H1 (cell line): ENCODE results near the gene SUCLG2. TPM values are rescaled to one million over a fixed set of nuclear protein-coding genes. Genes with fewer than 3 reads are reported as not detected.

Experiments used
- CTCF ChIA-PET: fragments of 300-600 bp; sonication (Branson Sonifier 250); formaldehyde crosslinking; loops from one replicate; lab custom pipeline; 2021; ENCODE audit not compliant: partially characterized antibody; lab: Charles Lee
- POLR2A ChIA-PET: fragments of 300-600 bp; sonication (Branson Sonifier 250); formaldehyde crosslinking; loops from one replicate; lab custom pipeline; 2021; ENCODE audit warnings: inconsistent platforms; ENCODE audit not compliant: partially characterized antibody; lab: Charles Lee
- DNase-seq, 2 experiments: peaks; one replicate each; pipeline versions ENCODE4 v3.0.0 to v3.0.0-alpha.2; 2010 to 2022; ENCODE audit warnings: low spot score in 2 of 2, low read depth in 1 of 2, mixed read lengths in 1 of 2
- FAIRE-seq: peaks from 2 replicates; lab custom pipeline; 2011; peaks lifted over from hg19 to GRCh38; lab: Jason Lieb, UNC
- H2AFZ ChIP-seq: 2 replicates; pipeline ENCODE4 v1.8.1; 2012; ENCODE audit warnings: low read length, inconsistent platforms
- H2AK5ac ChIP-seq: 2 replicates; pipeline ENCODE4 v1.6.1; 2013; ENCODE audit warnings: low read depth, low read length
- H2BK120ac ChIP-seq: replicated peaks from 2 replicates; pipeline ENCODE3; 2013; ENCODE audit warnings: low read depth, low read length, inconsistent platforms
- H2BK12ac ChIP-seq: 2 replicates; pipeline ENCODE4 v1.6.1; 2013; ENCODE audit warnings: low read depth, low read length
- H2BK15ac ChIP-seq: 2 replicates; pipeline ENCODE4 v1.6.1; 2013; ENCODE audit warnings: low read length
- H2BK20ac ChIP-seq: 2 replicates; pipeline ENCODE4 v1.6.1; 2013; ENCODE audit warnings: low read length
- H2BK5ac ChIP-seq: 2 replicates; pipeline ENCODE4 v1.6.1; 2013; ENCODE audit warnings: low read depth, low read length
- H3K14ac ChIP-seq: 2 replicates; pipeline ENCODE4 v1.6.1; 2013; ENCODE audit warnings: inconsistent platforms; ENCODE audit not compliant: insufficient read length
- H3K18ac ChIP-seq: 2 replicates; pipeline ENCODE4 v1.6.1; 2013; ENCODE audit warnings: low read length; ENCODE audit errors: extremely low read depth
- H3K23ac ChIP-seq: 2 replicates; pipeline ENCODE4 v1.6.1; 2013; ENCODE audit warnings: inconsistent platforms; ENCODE audit not compliant: insufficient read length
- H3K23me2 ChIP-seq: 2 replicates; pipeline ENCODE4 v1.6.1; 2013; ENCODE audit warnings: low read depth, low read length
- H3K27ac ChIP-seq: 2 replicates; pipeline ENCODE4 v1.6.1; 2011; ENCODE audit warnings: low read depth, low read length, inconsistent platforms
- H3K27me3 ChIP-seq, 4 experiments: replicated peaks in 1 of 4; 1 replicate in 1 of 4; 2 replicates in 3 of 4; pipeline versions ENCODE4 v1.6.1 to v1.8.1; 2011 to 2013; ENCODE audit warnings: low read length in 3 of 4, mild to moderate bottlenecking in 3 of 4, inconsistent platforms in 2 of 4, mixed read lengths in 2 of 4, moderate library complexity in 1 of 4; ENCODE audit not compliant: control insufficient read depth in 3 of 4, insufficient read depth in 3 of 4; ENCODE audit errors: extremely low read depth in 1 of 4
- H3K36me3 ChIP-seq, 4 experiments: 2 replicates each; pipeline versions ENCODE4 v1.6.1 to v1.8.1; 2011 to 2013; ENCODE audit warnings: mild to moderate bottlenecking in 4 of 4, low read length in 3 of 4, moderate library complexity in 2 of 4, control low read depth in 1 of 4, inconsistent platforms in 1 of 4; ENCODE audit not compliant: insufficient read depth in 4 of 4, control insufficient read depth in 2 of 4
- H3K4ac ChIP-seq: replicated peaks from 2 replicates; pipeline ENCODE3; 2013; ENCODE audit warnings: low read length, low read depth, mixed read lengths, inconsistent platforms; ENCODE audit not compliant: insufficient read length
- H3K4me1 ChIP-seq, 4 experiments: replicated peaks in 1 of 4; 1 replicate in 1 of 4; 2 replicates in 3 of 4; pipeline versions ENCODE4 v1.6.1 to v1.8.1; 2011 to 2013; ENCODE audit warnings: low read length in 3 of 4, inconsistent platforms in 2 of 4, mixed read lengths in 1 of 4; ENCODE audit not compliant: insufficient read depth in 4 of 4, control insufficient read depth in 3 of 4
- H3K4me2 ChIP-seq, 2 experiments: 2 replicates each; pipeline versions ENCODE4 v1.6.1 to v1.8.1; 2011 to 2013; ENCODE audit warnings: low read depth in 2 of 2, low read length in 2 of 2, control low read depth in 1 of 2, inconsistent platforms in 1 of 2, mild to moderate bottlenecking in 1 of 2; ENCODE audit not compliant: insufficient read depth in 1 of 2
- H3K4me3 ChIP-seq, 4 experiments: fragments of 200-600, 300-600 bp in 1 of 4; sonication (generic), shearing (Covaris generic), sonication (Bioruptor Twin) in 1 of 4; 2 replicates each; pipeline versions ENCODE4 v1.5.1 to v1.8.1; 2011 to 2016; ENCODE audit warnings: low read length in 4 of 4, low read depth in 3 of 4, control low read depth in 2 of 4, inconsistent platforms in 2 of 4, mild to moderate bottlenecking in 2 of 4, mixed read lengths in 1 of 4, moderate library complexity in 1 of 4; ENCODE audit not compliant: insufficient read depth in 2 of 4; ENCODE audit errors: extremely low read depth in 1 of 4
- H3K56ac ChIP-seq: replicated peaks from 2 replicates; pipeline ENCODE3; 2013; ENCODE audit warnings: low read depth, mild to moderate bottlenecking, mixed read lengths, low read length, inconsistent platforms; ENCODE audit not compliant: insufficient read length
- H3K79me1 ChIP-seq: 2 replicates; pipeline ENCODE4 v1.6.1; 2013; ENCODE audit warnings: low read depth, low read length, control low read depth
- H3K79me2 ChIP-seq, 2 experiments: 2 replicates each; pipeline versions ENCODE4 v1.6.1 to v1.8.1; 2012 to 2013; ENCODE audit warnings: low read length in 2 of 2, mild to moderate bottlenecking in 2 of 2, inconsistent platforms in 1 of 2; ENCODE audit not compliant: insufficient read depth in 2 of 2, control insufficient read depth in 1 of 2
- H3K9ac ChIP-seq, 4 experiments: replicated peaks in 1 of 4; 1 replicate in 1 of 4; 2 replicates in 3 of 4; pipeline versions ENCODE4 v1.6.1 to v1.8.1; 2011 to 2013; ENCODE audit warnings: low read depth in 3 of 4, low read length in 3 of 4, control low read depth in 2 of 4, mild to moderate bottlenecking in 2 of 4, moderate library complexity in 2 of 4, inconsistent platforms in 1 of 4; ENCODE audit errors: extremely low read depth in 1 of 4
- H3K9me3 ChIP-seq, 2 experiments: 2 replicates each; pipeline versions ENCODE4 v1.6.1 to v1.8.1; 2012 to 2013; ENCODE audit warnings: mild to moderate bottlenecking in 2 of 2, moderate library complexity in 2 of 2, control low read depth in 1 of 2, inconsistent platforms in 1 of 2, low read depth in 1 of 2, low read length in 1 of 2, mixed read lengths in 1 of 2; ENCODE audit not compliant: insufficient read depth in 2 of 2
- H4K20me1 ChIP-seq, 2 experiments: replicated peaks in 1 of 2; 2 replicates each; pipeline versions ENCODE3 to v1.8.1; 2011 to 2013; ENCODE audit warnings: inconsistent platforms in 2 of 2, low read length in 2 of 2, mild to moderate bottlenecking in 1 of 2; ENCODE audit not compliant: insufficient read depth in 2 of 2, control insufficient read depth in 1 of 2
- H4K5ac ChIP-seq: 2 replicates; pipeline ENCODE4 v1.6.1; 2013; ENCODE audit warnings: low read length, low read depth, mixed read lengths, inconsistent platforms; ENCODE audit not compliant: insufficient read length
- H4K8ac ChIP-seq: 2 replicates; pipeline ENCODE4 v1.8.0; 2013; ENCODE audit warnings: mild to moderate bottlenecking, moderate library complexity, low read length, inconsistent platforms; ENCODE audit not compliant: insufficient read depth; ENCODE audit errors: extremely low read depth
- H4K91ac ChIP-seq: replicated peaks from 2 replicates; pipeline ENCODE3; 2013; ENCODE audit warnings: low read length, mixed read lengths, inconsistent platforms; ENCODE audit not compliant: insufficient read length
- CBX8 ChIP-seq: fragments of 300-800, 300-1000 bp; sonication (generic); IDR thresholded peaks from 2 replicates; pipeline ENCODE4 v1.7.1; 2016; ENCODE audit warnings: low read depth, low read length, borderline replicate concordance
- CHD1 ChIP-seq: IDR thresholded peaks from 2 replicates; pipeline ENCODE4 v1.6.1; 2012; ENCODE audit warnings: low read depth, low read length, improper control_type of control experiment
- EZH2 ChIP-seq: fragments of 200-600 bp; sonication (generic); IDR thresholded peaks from 2 replicates; pipeline ENCODE4 v1.7.1; 2012; ENCODE audit warnings: low read depth, mild to moderate bottlenecking, moderate library complexity, low read length, inconsistent platforms; ENCODE audit not compliant: severe bottlenecking
- RNF2 ChIP-seq: fragments of 200-900, 300-1000 bp; sonication (generic); IDR thresholded peaks from 2 replicates; pipeline ENCODE4 v1.7.1; 2016; ENCODE audit warnings: borderline replicate concordance, low read depth, mild to moderate bottlenecking, antibody characterized with exemption, low read length; ENCODE audit not compliant: poor library complexity, severe bottlenecking; ENCODE audit errors: missing control alignments
- RXRA ChIP-seq: IDR thresholded peaks from 2 replicates; pipeline ENCODE4 v1.6.1; 2011; ENCODE audit warnings: low read depth, mild to moderate bottlenecking, low read length, moderate library complexity; ENCODE audit not compliant: insufficient read depth
- SIN3A ChIP-seq, 2 experiments: IDR thresholded peaks in 1 of 2; conservative IDR thresholded peaks in 1 of 2; 2 replicates each; pipeline ENCODE4 v1.6.1; 2011 to 2012; ENCODE audit warnings: low read length in 2 of 2, improper control_type of control experiment in 1 of 2, low read depth in 1 of 2, mild to moderate bottlenecking in 1 of 2
- SIRT6 ChIP-seq: IDR thresholded peaks from one replicate; pipeline ENCODE4 v1.7.1; 2012; ENCODE audit warnings: low read length, inconsistent platforms
- TAF1 ChIP-seq: IDR thresholded peaks from 2 replicates; pipeline ENCODE4 v1.6.1; 2011; ENCODE audit warnings: mild to moderate bottlenecking, low read depth, low read length
- TEAD4 ChIP-seq: IDR thresholded peaks from 2 replicates; pipeline ENCODE4 v1.6.1; 2012; ENCODE audit warnings: low read depth, low read length, inconsistent platforms, mixed read lengths
- YY1 ChIP-seq: IDR thresholded peaks from 2 replicates; pipeline ENCODE4 v1.6.1; 2011; ENCODE audit warnings: low read depth, mild to moderate bottlenecking, low read length
- WGBS, 2 experiments: shearing (Covaris generic) in 1 of 2; methylation state at CpG; one replicate each; pipeline versions ENCODE4 v1.1.6 to v1.1.7; 2013 to 2015; ENCODE audit warnings: low lambda C conversion rate in 2 of 2, mixed read lengths in 2 of 2, inconsistent platforms in 1 of 2, low coverage in 1 of 2, missing lambda C conversion rate in 1 of 2; ENCODE audit not compliant: insufficient replicate concordance in 2 of 2, insufficient coverage in 1 of 2, insufficient read length in 1 of 2; ENCODE audit errors: extremely low coverage in 1 of 2, missing lambda C conversion rate in 1 of 2; 5-methylcytosine and 5-hydroxymethylcytosine counted together
- polyA plus RNA-seq, 7 experiments: library from polyadenylated mRNA; depleted of rRNA in 3 of 7; stranded (reverse) in 5 of 7; unstranded in 2 of 7; fragments of >200 nt in 5 of 7; fragments of 200-250 nt in 2 of 7; gene quantifications; 1 replicate in 5 of 7; 2 replicates in 1 of 7; 4 replicates in 1 of 7; pipeline versions ENCODE4 v1.2.1 to v1.2.3, GENCODE V29; 2011 to 2013; ENCODE audit warnings: missing spikeins in 2 of 7, mixed read lengths in 2 of 7
- total RNA-seq: library from RNA; stranded (reverse); fragmentation: NEBNext Ultra II Directional; extraction: Animal tissue kit (Norgen Biotek cat#: 25700); gene quantifications from 2 replicates; pipeline ENCODE4 v1.2.1, GENCODE V29; 2021
- TF ChIP-seq, protein P1 (sequence below): IDR thresholded peaks from 2 replicates; pipeline ENCODE4 v1.6.1; 2011; ENCODE audit warnings: low read length, improper control_type of control experiment

The SUCLG2 gene
- total and polyA plus RNA-seq, 2 of the 8 experiments (the other 6 are each of a cell fraction or from before 2014, with no cell fraction given), result 12.9 to 46.2 TPM

DNA sequence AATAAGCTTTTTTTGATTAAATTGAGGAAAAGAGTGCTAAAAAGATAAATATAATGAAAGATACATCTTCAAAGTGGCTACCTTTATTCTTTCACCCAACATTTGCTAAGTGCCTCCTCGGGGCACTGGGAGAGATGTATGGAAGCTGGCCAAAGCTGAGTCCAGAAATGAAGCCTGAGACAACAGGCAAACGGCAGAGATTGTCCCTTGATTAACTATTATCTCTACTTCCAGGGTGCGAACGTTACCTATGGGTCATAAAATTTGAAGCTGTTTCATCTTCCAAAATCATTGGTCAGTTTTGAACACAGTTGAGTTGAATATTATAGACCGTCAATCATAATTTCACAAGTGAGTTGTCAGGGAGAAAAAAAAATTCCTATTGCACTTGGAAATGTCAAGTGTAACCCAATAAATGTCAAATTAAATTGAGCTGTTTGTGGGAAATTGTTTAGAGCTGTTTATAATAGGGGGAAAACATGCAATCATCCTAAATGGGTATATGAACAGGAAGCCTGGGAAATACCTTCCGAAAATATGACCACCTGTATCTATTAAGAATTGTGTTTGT lies 73.9 kb downstream of the SUCLG2 start:
- no peak overlapping the region for H3K18ac ChIP-seq
- no peaks in the 10 kb centered on the region for H3K23me2 ChIP-seq
- H4K20me1 ChIP-seq, result no peaks in the 10 kb centered on the region
- DNase-seq (no peak), FAIRE-seq (no peak)
- H3K14ac ChIP-seq, result no peak overlapping the region
- no peak overlapping the region for H2BK12ac ChIP-seq
- no peaks in the 10 kb centered on the region for H3K36me3 ChIP-seq
- no peak overlapping the region for H2BK20ac ChIP-seq
- H3K9ac ChIP-seq, result no peak overlapping the region
- no peak overlapping the region for H3K23ac ChIP-seq
- no peak overlapping the region for H2BK5ac ChIP-seq
- H3K27ac ChIP-seq, result no peak overlapping the region
- H3K4me3 ChIP-seq, result no peak overlapping the region
- H2AFZ ChIP-seq, result no peak overlapping the region
- H3K4ac ChIP-seq, result no peak overlapping the region
- H3K27me3 ChIP-seq, result no peaks in the 10 kb centered on the region
- POLR2A ChIA-PET, result interaction anchor here (1.3 kb wide), 1 partner anchor 13 kb away, joined by 3 read pairs; no protein-coding TSS in a partner anchor
- no peak overlapping the region for H4K91ac ChIP-seq
- H3K79me1 ChIP-seq, result no peaks in the 10 kb centered on the region
- H2AK5ac ChIP-seq, result no peak overlapping the region
- CTCF ChIA-PET, result interaction anchor here (0.9 kb wide), 1 partner anchor 11 kb away, joined by 3 read pairs; no protein-coding TSS in a partner anchor
- no peak overlapping the region for H4K8ac ChIP-seq
- H4K5ac ChIP-seq, result no peak overlapping the region
- 89% methylated on average over 6 of the region's 6 CpGs; no CpG with 5 or more reads in 1 of the 2 experiments for WGBS, 2 experiments
- H3K56ac ChIP-seq, result no peak overlapping the region
- no peaks in the 10 kb centered on the region; a peak in 1 of 7 replicates for H3K4me1 ChIP-seq
- no peaks in the 10 kb centered on the region for H3K9me3 ChIP-seq
- no peaks in the 10 kb centered on the region for H3K79me2 ChIP-seq
- H3K4me2 ChIP-seq, result no peak overlapping the region
- no peak overlapping the region for H2BK15ac ChIP-seq
- H2BK120ac ChIP-seq, result no peak overlapping the region
- TF ChIP-seq TEAD4 (no peak), EZH2 (no peak), CHD1 (no peak), YY1 (no peak), SIN3A (conservative IDR thresholded peaks at IDR 0.05 in 1 of 2, IDR thresholded peaks at IDR 0.05 in 1 of 2; ENCODE audit: low read depth in 1 of 2, low read length in 2 of 2) (no peak), RNF2 (no peak), SIRT6 (no peak), RXRA (no peak), TAF1 (no peak), CBX8 (no peak)
- TF ChIP-seq, protein P1, sequence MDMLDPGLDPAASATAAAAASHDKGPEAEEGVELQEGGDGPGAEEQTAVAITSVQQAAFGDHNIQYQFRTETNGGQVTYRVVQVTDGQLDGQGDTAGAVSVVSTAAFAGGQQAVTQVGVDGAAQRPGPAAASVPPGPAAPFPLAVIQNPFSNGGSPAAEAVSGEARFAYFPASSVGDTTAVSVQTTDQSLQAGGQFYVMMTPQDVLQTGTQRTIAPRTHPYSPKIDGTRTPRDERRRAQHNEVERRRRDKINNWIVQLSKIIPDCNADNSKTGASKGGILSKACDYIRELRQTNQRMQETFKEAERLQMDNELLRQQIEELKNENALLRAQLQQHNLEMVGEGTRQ, result no peak
